ENCODE data around the gene TBCA.

TBCA gene

GRCh38 chr5:77641397-77641943, 134.7 kb downstream of the TBCA start:
- no peak for DNase-seq
